ENCODE measurements around the gene BANF1. TPM values are rescaled to one million over a fixed set of nuclear protein-coding genes. Genes with fewer than 3 reads are reported as not detected.

Gene BANF1
- total and polyA plus RNA-seq, 4 donors: 10.7 to 100.0 (median 47.0) TPM

DNA sequence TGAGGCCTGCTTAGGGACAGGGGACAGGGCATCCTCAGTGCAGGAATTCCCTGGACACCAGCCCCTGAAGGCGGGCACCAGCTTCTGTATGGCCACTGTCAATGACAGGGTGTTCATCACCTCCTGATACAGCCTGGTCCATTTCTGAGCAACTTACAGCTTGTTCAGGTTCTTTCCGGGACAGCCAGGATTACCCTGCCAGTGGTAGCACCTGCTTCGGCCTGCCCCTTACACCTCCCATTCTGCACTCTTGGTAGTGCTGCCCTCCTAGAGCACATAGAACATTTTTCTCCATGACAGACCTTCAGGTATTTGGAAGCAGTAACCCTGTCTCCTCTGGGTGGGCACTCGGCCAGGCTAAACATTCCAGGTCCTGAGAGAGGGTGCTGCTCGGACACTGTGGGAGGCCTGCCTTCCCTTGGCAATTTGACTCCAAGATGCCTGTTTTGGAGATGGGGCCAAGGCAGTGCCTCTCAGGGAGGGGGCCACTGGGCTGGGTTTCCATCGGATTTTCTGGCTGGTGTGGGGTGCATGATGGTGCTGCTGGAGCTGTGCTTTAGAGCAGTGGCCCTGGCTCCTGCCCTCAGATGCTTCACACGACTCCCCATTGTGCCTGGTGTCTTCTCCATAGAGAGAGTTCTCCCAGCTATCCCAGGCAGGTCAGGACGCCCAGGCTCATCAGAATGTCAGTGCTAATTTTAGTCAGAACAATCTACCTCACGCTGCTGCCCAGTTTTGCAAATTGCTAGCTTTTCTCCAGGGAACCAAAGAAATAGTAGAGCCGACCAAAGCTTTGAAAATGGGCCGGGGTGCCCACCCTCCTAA lies 45.5 kb downstream of the BANF1 start:
- Histone ChIP-seq H3K27ac (ENCODE audit: low read depth in 1 of 2, low read length in 2 of 2) (no peak overlapping the region), H3K9ac (ENCODE audit: low read depth in 1 of 2, low read length in 2 of 2) (no peak overlapping the region), H3K36me3 (ENCODE audit: control insufficient read depth in 4 of 4, insufficient read depth in 3 of 4, low read depth in 1 of 4, low read length in 3 of 4) (no peaks in the 10 kb centered on the region), H3K9me3 (ENCODE audit: control insufficient read depth in 4 of 4, low read length in 3 of 4) (no peaks in the 10 kb centered on the region), H3K4me1 (ENCODE audit: control insufficient read depth in 4 of 4, insufficient read depth in 4 of 4, low read length in 3 of 4) (peaks cover 0 to 20% (median 11%) of the 10 kb centered on the region in 4 donors), H3K27me3 (ENCODE audit: control insufficient read depth in 4 of 4, insufficient read depth in 4 of 4, low read length in 3 of 4) (peaks cover 0 to 4% (median 0%) of the 10 kb centered on the region in 4 donors), H3K4me3 (ENCODE audit: low read depth in 1 of 3, low read length in 3 of 3) (no peak overlapping the region)
- DNase-seq (ENCODE audit: low spot score): no peak
- WGBS: 85% methylated on average over 11 of the region's 11 CpGs
- no peak for TF ChIP-seq NR2F2 (IDR thresholded peaks at IDR 0.05)
- TF ChIP-seq, protein P1, sequence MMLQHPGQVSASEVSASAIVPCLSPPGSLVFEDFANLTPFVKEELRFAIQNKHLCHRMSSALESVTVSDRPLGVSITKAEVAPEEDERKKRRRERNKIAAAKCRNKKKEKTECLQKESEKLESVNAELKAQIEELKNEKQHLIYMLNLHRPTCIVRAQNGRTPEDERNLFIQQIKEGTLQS (IDR thresholded peaks at IDR 0.05): no peak
- no peak for TF ChIP-seq SP1 (IDR thresholded peaks at IDR 0.05)

DNA sequence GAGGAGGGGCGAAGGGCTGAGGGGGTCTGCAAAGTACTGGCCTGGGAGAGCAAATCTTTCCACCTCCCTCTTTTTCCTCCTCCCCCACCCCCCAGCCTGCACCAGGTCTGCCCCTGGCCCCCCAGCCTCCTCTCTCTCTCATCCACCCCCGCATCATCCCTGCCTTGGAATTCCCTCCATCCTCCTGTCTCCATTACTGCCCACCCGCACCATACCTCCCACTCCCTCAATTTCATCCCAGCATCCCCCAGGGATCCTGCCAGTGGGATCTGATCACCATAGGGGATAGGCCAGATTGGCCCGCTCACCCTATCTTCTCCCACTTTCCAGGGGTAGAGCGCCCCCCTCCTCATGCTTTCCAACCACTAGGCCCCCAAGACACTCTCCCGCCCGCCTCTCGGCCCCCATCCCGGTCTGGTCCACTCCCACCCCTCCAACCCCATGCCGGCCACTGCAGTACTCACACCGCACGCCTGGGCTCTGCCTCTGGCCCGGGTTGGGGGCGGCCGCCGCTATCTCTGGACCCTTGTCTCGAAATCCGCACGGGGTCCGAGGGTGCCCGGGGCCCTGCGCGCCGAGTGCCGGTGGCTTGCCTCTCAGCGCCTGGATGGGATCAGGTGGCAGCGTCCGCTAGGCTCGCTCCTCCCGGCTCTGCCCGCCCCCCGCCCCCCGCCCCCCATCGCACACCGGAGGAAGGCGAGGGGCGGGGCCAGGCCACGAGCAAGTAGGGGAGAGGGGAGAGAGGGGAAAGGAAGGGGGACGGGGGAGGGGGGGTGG lies 46.4 kb downstream of the BANF1 start, which contains the start of gene GAL3ST3:
TSS of gene GAL3ST3 (minus strand) at position 615 of the 777 bp plus-strand sequence. CDS start 3,746 bp downstream, outside the sequence.
- Histone ChIP-seq H3K36me3 (ENCODE audit: control insufficient read depth in 4 of 4, insufficient read depth in 3 of 4, low read depth in 1 of 4, low read length in 3 of 4) (no peaks in the 10 kb centered on the region), H3K27me3 (ENCODE audit: control insufficient read depth in 4 of 4, insufficient read depth in 4 of 4, low read length in 3 of 4) (peaks cover 0 to 4% (median 0%) of the 10 kb centered on the region in 4 donors), H3K4me3 (ENCODE audit: low read depth in 1 of 3, low read length in 3 of 3) (no peak within 1 kb of the TSS), H3K4me1 (ENCODE audit: control insufficient read depth in 4 of 4, insufficient read depth in 4 of 4, low read length in 3 of 4) (peaks cover 0 to 30% (median 21%) of the 10 kb centered on the region in 4 donors), H3K9me3 (ENCODE audit: control insufficient read depth in 4 of 4, low read length in 3 of 4) (no peaks in the 10 kb centered on the region), H3K27ac (ENCODE audit: low read depth in 1 of 2, low read length in 2 of 2) (no peak within 1 kb of the TSS), H3K9ac (ENCODE audit: low read depth in 1 of 2, low read length in 2 of 2) (no peak within 1 kb of the TSS)
- 22% methylated on average over 39 of the region's 39 CpGs for WGBS
- TF ChIP-seq, protein P2, sequence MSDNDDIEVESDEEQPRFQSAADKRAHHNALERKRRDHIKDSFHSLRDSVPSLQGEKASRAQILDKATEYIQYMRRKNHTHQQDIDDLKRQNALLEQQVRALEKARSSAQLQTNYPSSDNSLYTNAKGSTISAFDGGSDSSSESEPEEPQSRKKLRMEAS (IDR thresholded peaks at IDR 0.05): no peak
- TF ChIP-seq YY1 (IDR thresholded peaks at IDR 0.05) (no peak), SP1 (IDR thresholded peaks at IDR 0.05) (no peak), JUND (IDR thresholded peaks at IDR 0.05) (no peak), FOXA1 (IDR thresholded peaks at IDR 0.05) (no peak), RXRA (IDR thresholded peaks at IDR 0.05) (no peak), RAD21 (IDR thresholded peaks at IDR 0.05) (no peak), HNF4G (IDR thresholded peaks at IDR 0.05) (no peak), FOXA2 (IDR thresholded peaks at IDR 0.05) (no peak), EGR1 (IDR thresholded peaks at IDR 0.05; ENCODE audit: low read depth in 2 of 2) (no peak), GABPA (IDR thresholded peaks at IDR 0.05 in 1 of 2, conservative IDR thresholded peaks at IDR 0.05 in 1 of 2) (no peak), NR2F2 (IDR thresholded peaks at IDR 0.05) (no peak), HNF4A (conservative IDR thresholded peaks at IDR 0.05) (no peak), TAF1 (conservative IDR thresholded peaks at IDR 0.05) (no peak)
- TF ChIP-seq, protein P3, sequence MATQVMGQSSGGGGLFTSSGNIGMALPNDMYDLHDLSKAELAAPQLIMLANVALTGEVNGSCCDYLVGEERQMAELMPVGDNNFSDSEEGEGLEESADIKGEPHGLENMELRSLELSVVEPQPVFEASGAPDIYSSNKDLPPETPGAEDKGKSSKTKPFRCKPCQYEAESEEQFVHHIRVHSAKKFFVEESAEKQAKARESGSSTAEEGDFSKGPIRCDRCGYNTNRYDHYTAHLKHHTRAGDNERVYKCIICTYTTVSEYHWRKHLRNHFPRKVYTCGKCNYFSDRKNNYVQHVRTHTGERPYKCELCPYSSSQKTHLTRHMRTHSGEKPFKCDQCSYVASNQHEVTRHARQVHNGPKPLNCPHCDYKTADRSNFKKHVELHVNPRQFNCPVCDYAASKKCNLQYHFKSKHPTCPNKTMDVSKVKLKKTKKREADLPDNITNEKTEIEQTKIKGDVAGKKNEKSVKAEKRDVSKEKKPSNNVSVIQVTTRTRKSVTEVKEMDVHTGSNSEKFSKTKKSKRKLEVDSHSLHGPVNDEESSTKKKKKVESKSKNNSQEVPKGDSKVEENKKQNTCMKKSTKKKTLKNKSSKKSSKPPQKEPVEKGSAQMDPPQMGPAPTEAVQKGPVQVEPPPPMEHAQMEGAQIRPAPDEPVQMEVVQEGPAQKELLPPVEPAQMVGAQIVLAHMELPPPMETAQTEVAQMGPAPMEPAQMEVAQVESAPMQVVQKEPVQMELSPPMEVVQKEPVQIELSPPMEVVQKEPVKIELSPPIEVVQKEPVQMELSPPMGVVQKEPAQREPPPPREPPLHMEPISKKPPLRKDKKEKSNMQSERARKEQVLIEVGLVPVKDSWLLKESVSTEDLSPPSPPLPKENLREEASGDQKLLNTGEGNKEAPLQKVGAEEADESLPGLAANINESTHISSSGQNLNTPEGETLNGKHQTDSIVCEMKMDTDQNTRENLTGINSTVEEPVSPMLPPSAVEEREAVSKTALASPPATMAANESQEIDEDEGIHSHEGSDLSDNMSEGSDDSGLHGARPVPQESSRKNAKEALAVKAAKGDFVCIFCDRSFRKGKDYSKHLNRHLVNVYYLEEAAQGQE (IDR thresholded peaks at IDR 0.05): no peak
- TF ChIP-seq, protein P4, sequence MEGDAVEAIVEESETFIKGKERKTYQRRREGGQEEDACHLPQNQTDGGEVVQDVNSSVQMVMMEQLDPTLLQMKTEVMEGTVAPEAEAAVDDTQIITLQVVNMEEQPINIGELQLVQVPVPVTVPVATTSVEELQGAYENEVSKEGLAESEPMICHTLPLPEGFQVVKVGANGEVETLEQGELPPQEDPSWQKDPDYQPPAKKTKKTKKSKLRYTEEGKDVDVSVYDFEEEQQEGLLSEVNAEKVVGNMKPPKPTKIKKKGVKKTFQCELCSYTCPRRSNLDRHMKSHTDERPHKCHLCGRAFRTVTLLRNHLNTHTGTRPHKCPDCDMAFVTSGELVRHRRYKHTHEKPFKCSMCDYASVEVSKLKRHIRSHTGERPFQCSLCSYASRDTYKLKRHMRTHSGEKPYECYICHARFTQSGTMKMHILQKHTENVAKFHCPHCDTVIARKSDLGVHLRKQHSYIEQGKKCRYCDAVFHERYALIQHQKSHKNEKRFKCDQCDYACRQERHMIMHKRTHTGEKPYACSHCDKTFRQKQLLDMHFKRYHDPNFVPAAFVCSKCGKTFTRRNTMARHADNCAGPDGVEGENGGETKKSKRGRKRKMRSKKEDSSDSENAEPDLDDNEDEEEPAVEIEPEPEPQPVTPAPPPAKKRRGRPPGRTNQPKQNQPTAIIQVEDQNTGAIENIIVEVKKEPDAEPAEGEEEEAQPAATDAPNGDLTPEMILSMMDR (IDR thresholded peaks at IDR 0.05; ENCODE audit: low read depth, low read length, missing input control): no peak
- TF ChIP-seq, protein P5, sequence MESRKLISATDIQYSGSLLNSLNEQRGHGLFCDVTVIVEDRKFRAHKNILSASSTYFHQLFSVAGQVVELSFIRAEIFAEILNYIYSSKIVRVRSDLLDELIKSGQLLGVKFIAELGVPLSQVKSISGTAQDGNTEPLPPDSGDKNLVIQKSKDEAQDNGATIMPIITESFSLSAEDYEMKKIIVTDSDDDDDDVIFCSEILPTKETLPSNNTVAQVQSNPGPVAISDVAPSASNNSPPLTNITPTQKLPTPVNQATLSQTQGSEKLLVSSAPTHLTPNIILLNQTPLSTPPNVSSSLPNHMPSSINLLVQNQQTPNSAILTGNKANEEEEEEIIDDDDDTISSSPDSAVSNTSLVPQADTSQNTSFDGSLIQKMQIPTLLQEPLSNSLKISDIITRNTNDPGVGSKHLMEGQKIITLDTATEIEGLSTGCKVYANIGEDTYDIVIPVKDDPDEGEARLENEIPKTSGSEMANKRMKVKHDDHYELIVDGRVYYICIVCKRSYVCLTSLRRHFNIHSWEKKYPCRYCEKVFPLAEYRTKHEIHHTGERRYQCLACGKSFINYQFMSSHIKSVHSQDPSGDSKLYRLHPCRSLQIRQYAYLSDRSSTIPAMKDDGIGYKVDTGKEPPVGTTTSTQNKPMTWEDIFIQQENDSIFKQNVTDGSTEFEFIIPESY (IDR thresholded peaks at IDR 0.05): no peak
- TF ChIP-seq, protein P1 (IDR thresholded peaks at IDR 0.05): no peak
- no peak for DNase-seq (ENCODE audit: low spot score)
